ENCODE measurements around the gene IFNGR2. TPM values are rescaled to one million over a fixed set of nuclear protein-coding genes. Genes with fewer than 3 reads are reported as not detected.

The IFNGR2 gene
- total and polyA plus RNA-seq, 2 of the 8 experiments (the other 6 are each of a cell fraction or from before 2014, with no cell fraction given): 36.0 to 46.4 TPM

GRCh38 chr21:33391656-33392055, 11.6 kb upstream of the IFNGR2 start (continued):
- TF ChIP-seq, protein P1, sequence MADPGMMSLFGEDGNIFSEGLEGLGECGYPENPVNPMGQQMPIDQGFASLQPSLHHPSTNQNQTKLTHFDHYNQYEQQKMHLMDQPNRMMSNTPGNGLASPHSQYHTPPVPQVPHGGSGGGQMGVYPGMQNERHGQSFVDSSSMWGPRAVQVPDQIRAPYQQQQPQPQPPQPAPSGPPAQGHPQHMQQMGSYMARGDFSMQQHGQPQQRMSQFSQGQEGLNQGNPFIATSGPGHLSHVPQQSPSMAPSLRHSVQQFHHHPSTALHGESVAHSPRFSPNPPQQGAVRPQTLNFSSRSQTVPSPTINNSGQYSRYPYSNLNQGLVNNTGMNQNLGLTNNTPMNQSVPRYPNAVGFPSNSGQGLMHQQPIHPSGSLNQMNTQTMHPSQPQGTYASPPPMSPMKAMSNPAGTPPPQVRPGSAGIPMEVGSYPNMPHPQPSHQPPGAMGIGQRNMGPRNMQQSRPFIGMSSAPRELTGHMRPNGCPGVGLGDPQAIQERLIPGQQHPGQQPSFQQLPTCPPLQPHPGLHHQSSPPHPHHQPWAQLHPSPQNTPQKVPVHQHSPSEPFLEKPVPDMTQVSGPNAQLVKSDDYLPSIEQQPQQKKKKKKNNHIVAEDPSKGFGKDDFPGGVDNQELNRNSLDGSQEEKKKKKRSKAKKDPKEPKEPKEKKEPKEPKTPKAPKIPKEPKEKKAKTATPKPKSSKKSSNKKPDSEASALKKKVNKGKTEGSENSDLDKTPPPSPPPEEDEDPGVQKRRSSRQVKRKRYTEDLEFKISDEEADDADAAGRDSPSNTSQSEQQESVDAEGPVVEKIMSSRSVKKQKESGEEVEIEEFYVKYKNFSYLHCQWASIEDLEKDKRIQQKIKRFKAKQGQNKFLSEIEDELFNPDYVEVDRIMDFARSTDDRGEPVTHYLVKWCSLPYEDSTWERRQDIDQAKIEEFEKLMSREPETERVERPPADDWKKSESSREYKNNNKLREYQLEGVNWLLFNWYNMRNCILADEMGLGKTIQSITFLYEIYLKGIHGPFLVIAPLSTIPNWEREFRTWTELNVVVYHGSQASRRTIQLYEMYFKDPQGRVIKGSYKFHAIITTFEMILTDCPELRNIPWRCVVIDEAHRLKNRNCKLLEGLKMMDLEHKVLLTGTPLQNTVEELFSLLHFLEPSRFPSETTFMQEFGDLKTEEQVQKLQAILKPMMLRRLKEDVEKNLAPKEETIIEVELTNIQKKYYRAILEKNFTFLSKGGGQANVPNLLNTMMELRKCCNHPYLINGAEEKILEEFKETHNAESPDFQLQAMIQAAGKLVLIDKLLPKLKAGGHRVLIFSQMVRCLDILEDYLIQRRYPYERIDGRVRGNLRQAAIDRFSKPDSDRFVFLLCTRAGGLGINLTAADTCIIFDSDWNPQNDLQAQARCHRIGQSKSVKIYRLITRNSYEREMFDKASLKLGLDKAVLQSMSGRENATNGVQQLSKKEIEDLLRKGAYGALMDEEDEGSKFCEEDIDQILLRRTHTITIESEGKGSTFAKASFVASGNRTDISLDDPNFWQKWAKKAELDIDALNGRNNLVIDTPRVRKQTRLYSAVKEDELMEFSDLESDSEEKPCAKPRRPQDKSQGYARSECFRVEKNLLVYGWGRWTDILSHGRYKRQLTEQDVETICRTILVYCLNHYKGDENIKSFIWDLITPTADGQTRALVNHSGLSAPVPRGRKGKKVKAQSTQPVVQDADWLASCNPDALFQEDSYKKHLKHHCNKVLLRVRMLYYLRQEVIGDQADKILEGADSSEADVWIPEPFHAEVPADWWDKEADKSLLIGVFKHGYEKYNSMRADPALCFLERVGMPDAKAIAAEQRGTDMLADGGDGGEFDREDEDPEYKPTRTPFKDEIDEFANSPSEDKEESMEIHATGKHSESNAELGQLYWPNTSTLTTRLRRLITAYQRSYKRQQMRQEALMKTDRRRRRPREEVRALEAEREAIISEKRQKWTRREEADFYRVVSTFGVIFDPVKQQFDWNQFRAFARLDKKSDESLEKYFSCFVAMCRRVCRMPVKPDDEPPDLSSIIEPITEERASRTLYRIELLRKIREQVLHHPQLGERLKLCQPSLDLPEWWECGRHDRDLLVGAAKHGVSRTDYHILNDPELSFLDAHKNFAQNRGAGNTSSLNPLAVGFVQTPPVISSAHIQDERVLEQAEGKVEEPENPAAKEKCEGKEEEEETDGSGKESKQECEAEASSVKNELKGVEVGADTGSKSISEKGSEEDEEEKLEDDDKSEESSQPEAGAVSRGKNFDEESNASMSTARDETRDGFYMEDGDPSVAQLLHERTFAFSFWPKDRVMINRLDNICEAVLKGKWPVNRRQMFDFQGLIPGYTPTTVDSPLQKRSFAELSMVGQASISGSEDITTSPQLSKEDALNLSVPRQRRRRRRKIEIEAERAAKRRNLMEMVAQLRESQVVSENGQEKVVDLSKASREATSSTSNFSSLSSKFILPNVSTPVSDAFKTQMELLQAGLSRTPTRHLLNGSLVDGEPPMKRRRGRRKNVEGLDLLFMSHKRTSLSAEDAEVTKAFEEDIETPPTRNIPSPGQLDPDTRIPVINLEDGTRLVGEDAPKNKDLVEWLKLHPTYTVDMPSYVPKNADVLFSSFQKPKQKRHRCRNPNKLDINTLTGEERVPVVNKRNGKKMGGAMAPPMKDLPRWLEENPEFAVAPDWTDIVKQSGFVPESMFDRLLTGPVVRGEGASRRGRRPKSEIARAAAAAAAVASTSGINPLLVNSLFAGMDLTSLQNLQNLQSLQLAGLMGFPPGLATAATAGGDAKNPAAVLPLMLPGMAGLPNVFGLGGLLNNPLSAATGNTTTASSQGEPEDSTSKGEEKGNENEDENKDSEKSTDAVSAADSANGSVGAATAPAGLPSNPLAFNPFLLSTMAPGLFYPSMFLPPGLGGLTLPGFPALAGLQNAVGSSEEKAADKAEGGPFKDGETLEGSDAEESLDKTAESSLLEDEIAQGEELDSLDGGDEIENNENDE (IDR thresholded peaks at IDR 0.05; ENCODE audit: insufficient replicate concordance, low read length): no peak
- TF ChIP-seq SUZ12 (IDR thresholded peaks at IDR 0.05; ENCODE audit: low read length) (no peak), KDM4A (IDR thresholded peaks at IDR 0.05; ENCODE audit: low read depth, low read length, severe bottlenecking) (no peak), RXRA (IDR thresholded peaks at IDR 0.05; ENCODE audit: insufficient read depth, low read depth, low read length) (no peak), TEAD4 (IDR thresholded peaks at IDR 0.05; ENCODE audit: low read depth, low read length) (no peak), EP300 (IDR thresholded peaks at IDR 0.05; ENCODE audit: borderline replicate concordance in 1 of 2, low read depth in 2 of 2, low read length in 2 of 2) (no peak), ASH2L (IDR thresholded peaks at IDR 0.05; ENCODE audit: low read length) (no peak), EZH2 (IDR thresholded peaks at IDR 0.05; ENCODE audit: low read depth, low read length, severe bottlenecking) (no peak), CEBPB (IDR thresholded peaks at IDR 0.05; ENCODE audit: low read depth, low read length) (no peak)
